ENCODE measurements around the gene GAK.

GRCh38 chr4:907103-907400 is 25.1 kb downstream of the GAK start:
- TF ChIP-seq CTCF (IDR thresholded peaks at IDR 0.05; ENCODE audit: low read depth, low read length) = no peak
- no peak for TF ChIP-seq POLR2A (IDR thresholded peaks at IDR 0.05; ENCODE audit: extremely low read depth, insufficient read length)
- TF ChIP-seq MAX (IDR thresholded peaks at IDR 0.05; ENCODE audit: low read depth, low read length) = no peak

All from NB4 (cell line).